Hepatocyte (in vitro differentiated cells): ENCODE results near the gene ADPRS.

Experiments used
- EZH2 ChIP-seq: fragments of 200-600 bp; sonication (generic); IDR thresholded peaks from 2 replicates; pipeline ENCODE4 v1.6.1; 2016; ENCODE audit warnings: antibody characterized with exemption, mild to moderate bottlenecking, borderline replicate concordance
- EZH2phosphoT487 ChIP-seq: fragments of 200-600 bp; sonication (generic); IDR thresholded peaks from one replicate; pipeline ENCODE4 v1.6.1; 2018; ENCODE audit warnings: antibody characterized with exemption, mild to moderate bottlenecking, low read depth, moderate library complexity; ENCODE audit not compliant: unreplicated experiment, severe bottlenecking
- TF ChIP-seq, protein P1 (sequence below): fragments of 200-600 bp; sonication (generic); IDR thresholded peaks from 2 replicates; pipeline ENCODE4 v1.5.1; 2016; ENCODE audit warnings: antibody characterized with exemption, mild to moderate bottlenecking; ENCODE audit not compliant: poor library complexity

DNA sequence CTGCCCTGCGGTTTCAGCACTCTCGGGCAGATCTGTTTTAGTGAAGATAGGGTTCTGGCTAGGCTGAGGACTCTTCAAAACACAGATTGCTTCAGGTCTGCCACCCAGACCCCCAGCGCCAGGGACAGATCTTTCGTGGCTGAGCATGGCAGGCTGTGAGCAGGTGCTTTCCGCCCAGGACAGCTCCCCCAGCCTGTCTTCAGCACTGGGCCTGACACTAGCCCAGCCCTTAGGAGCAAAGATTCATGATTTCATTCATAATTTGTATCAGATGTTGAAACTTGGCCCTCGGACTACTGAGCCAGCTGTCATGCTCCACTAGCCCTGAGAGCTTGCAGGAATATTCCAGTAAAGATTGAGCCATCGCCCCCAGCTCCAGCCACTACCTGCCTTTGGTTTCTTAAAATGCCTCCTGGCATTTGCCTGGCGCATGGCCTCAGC lies 5.9 kb downstream of the ADPRS start:
- TF ChIP-seq EZH2 = no peak
- TF ChIP-seq, protein P1, sequence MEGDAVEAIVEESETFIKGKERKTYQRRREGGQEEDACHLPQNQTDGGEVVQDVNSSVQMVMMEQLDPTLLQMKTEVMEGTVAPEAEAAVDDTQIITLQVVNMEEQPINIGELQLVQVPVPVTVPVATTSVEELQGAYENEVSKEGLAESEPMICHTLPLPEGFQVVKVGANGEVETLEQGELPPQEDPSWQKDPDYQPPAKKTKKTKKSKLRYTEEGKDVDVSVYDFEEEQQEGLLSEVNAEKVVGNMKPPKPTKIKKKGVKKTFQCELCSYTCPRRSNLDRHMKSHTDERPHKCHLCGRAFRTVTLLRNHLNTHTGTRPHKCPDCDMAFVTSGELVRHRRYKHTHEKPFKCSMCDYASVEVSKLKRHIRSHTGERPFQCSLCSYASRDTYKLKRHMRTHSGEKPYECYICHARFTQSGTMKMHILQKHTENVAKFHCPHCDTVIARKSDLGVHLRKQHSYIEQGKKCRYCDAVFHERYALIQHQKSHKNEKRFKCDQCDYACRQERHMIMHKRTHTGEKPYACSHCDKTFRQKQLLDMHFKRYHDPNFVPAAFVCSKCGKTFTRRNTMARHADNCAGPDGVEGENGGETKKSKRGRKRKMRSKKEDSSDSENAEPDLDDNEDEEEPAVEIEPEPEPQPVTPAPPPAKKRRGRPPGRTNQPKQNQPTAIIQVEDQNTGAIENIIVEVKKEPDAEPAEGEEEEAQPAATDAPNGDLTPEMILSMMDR = no peak
- TF ChIP-seq EZH2phosphoT487 = no peak
